ENCODE results near the gene UHRF2.
"Not testable (repeated sequence)": the region's sequence is repeated elsewhere in the genome, so short reads cannot be mapped to it uniquely, and the experiment has no call there.

Gene UHRF2

DNA sequence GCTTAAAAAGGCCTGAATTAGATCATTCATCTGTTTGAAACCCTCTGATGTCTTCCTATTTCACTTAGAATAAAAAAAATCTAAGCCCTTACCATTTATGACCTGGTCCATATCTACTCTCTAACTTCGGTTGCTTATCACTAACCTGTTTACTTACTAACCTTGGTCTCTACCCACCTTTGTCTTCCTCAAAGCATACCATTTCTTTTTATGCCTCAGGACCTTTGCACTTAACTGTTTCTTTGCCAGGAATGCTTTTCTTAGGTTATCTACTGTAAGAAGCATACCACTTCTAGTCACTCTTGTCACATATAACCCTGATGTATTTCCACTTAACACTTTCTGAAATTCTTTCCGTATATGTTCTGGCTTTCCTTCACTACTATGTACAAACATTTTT is 67.0 kb downstream of the UHRF2 start:
- in situ Hi-C loops (cut with MboI; ENCODE audit: low sequenced_read_pairs) = no loop called here

DNA sequence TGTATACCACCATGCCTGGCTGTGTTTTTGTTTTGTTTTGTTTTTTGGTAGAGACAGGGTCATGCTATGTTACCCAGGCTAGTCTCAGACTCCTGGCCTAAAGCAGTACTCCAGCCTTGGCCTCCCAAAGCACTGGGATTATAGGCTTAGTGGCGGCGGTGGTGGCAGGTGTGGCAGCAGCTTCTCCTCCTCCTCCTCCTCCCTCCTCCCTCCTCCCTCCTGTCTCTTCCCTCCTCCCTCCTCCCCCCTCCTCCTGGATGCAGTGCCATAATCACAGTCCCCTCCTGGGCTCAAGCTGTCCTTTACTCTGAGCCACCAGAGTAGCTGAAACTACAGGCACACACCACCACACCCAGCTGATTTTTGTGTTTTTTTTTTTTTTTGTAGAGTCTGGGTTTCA is 71.2 kb downstream of the UHRF2 start:
- in situ Hi-C loops (cut with MboI; ENCODE audit: low sequenced_read_pairs) = no loop called here

DNA sequence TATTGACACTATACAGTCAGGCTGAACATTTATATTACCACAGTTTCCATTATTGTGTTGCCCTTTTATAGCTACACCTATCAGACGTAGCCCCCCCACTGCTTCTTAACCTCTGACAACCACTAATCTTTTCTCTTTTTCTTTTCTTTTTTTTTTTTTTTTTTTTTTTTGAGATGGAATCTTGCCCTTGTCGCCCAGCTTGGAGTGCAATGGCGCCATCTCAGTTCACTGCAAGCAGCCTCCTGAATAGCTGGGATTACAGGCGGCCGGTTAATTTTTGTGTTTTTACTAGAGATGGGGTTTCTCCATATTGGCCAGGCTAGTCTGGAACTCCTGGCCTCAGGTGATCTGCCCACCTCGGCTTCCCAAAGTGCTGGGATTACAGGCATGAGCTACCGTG is 75.4 kb downstream of the UHRF2 start:
- in situ Hi-C loops (cut with MboI; ENCODE audit: low sequenced_read_pairs) = no loop called here

DNA sequence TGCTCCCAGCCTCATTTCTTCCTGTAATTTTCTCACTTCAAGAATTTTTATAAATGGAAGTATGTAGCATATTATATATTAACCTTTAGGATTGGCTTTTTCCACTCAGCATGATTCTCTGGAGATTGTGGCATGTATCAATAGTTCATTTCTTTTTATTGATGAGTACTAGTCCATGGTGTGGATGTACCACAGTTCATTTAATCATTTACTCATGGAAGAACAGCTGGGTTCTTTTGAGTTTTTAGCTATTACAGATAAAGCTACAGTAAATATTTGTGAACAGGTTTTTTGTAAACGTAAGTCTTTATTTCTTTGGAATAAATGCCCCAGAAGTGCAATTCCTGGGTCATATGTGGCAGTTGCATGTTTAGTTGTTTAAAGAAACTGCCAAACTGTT is 76.1 kb downstream of the UHRF2 start:
- in situ Hi-C loops (cut with MboI; ENCODE audit: low sequenced_read_pairs) = no loop called here

DNA sequence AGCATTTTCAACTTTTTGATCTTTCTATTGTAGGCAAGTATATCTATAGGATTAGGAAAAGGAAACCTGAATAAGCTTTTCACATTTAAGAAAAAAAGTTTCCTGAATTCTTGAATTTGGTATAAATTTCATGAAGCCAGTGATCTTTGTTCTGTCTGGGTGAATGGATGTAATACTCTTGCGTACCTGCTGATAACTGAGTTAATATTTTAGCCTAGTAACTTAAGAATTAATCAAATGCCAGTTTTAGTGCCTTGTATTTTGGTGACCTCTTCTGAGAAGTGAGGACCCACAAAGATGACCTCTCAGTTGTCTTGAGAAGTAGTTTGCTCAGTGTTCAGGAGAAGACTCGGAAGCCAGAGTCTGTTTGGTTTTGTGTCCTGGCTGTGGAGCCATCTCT is 77.9 kb downstream of the UHRF2 start:
- in situ Hi-C loops (cut with MboI; ENCODE audit: low sequenced_read_pairs) = no loop called here

DNA sequence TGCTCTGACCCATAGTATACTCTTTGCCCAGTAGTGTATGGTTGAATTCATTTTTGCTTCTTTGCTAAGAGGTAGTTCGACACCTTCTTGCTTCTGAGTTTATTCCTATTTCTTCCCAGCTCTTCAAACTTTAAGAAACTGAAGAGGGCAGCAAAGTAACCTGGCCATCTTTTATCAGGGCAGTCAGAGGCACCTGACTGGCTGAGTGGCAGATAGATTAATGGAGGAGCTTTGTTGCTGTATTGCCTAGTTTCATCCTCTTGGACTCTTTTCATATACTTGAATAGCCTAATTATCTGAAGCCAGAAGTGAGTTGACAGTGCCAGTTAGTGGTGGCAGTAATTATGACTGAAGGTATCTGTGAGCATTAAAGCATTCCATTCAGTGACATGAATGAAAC is 82.5 kb downstream of the UHRF2 start:
- in situ Hi-C loops (cut with MboI; ENCODE audit: low sequenced_read_pairs) = no loop called here

DNA sequence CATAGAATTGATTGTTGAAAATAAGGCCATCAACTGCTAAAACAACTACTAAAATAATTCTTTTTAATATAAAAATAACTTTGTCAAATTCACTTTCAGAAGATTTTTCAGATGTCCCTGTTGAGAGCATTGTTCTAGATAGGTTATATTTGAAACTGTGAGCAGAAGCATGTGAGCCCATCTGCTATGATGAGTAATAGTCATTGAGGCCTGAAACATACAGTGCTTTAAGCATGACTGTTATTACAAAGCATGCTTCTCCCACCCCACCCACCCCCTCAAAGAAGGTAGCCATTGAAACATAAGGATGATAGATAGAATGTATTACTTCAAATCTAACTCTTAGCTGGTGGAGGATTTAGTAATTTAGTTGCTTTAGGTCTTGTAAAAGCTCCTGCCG is 86.0 kb downstream of the UHRF2 start:
- in situ Hi-C loops (cut with MboI; ENCODE audit: low sequenced_read_pairs) = no loop called here

DNA sequence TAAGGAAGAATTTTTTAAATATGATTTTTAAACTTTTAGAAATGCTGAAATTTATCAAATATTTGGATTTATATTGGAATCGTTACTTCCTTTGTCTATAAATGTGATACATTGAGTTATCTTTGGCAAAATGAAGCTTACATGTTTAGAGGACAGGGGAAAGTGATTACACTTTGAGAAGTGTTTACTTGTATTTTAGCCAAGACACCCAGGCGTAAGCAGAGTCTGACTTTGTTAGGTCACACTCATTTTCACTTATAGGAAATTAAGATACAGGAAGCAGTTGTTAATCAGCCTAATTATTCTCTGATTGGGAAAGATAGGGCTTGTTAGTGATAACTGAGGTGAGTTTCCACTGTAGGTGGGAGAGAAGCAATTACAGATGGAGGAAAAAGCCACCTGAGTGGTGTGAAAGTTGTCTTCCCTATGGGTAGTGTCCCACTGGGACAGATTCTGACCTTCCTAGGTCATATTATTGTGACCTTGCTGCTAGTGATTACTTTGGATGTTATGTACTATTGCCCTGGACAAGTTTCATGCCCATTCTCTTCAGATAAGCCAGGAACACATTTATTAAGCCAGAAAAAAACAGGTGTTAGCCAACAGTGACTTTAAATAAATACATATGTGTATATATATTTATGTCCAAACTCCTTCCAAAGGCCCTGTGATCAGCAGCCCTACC is 88.7 kb downstream of the UHRF2 start:
- in situ Hi-C loops (cut with MboI; ENCODE audit: low sequenced_read_pairs) = no loop called here

DNA sequence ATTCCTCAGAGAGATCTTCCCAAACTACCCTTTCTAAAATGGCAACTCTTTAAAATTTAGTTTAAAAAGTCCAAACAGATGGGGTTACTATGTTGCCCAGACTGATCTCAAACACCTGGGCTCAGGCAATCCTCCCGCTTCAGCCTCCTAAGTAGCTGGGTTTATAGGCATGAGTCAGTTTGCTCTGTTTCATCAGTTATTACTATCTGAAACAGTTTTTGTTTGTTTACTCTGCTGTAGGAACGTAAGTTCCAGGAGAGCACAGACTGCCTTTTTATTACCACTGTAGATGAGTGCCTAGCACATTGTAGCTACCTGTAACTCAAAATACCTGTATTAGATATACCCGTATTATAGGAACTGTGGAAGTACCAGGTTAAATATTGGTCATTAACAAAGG is 89.4 kb downstream of the UHRF2 start:
- in situ Hi-C loops (cut with MboI; ENCODE audit: low sequenced_read_pairs) = no loop called here

DNA sequence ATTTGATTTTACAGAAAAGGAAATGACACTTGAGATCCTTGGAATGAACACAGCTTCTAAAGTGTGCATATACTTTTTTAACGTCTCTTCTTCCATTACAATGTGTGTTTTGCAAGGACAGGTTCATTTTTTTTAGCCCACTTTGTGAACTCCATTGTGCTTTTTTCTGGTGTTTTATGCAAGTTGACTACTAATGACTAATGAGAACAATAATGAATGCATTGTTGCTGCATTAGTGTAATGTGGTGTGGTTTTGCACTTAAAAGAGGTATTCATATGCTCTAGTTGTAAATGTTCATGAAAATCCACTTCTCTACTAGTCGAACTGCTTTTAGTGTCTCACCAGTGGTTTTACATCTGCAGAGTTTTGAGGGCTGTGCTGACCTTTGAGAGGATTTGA is 93.6 kb downstream of the UHRF2 start:
- in situ Hi-C loops (cut with MboI; ENCODE audit: low sequenced_read_pairs) = no loop called here

DNA sequence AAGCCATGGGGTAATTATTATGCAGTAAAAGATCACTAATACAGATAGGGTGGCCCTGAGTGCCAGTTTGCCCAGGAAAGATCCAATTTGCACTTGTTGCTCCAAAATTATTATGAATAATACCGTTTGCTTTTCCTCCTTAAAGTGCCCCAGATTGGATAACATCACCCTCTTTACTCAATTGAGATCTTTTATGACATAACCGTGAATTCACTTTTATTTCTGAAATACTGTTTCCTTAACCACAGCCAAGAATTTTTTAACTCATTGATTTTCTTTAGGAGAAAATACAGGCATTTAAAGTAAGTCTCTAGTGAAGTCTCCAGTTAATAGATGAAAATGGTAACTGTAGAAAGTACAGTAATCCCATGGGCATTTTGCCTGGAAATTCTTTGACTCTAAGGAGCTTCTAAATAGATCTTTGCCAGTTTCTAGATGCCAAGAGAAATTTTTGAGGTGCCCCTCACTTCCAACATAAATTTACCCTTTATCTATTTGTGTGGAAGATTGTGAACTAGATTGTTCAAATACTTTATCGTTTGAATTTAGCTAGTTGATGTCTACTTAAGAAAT is 99.2 kb downstream of the UHRF2 start:
- in situ Hi-C loops (cut with MboI; ENCODE audit: low sequenced_read_pairs) = no loop called here

DNA sequence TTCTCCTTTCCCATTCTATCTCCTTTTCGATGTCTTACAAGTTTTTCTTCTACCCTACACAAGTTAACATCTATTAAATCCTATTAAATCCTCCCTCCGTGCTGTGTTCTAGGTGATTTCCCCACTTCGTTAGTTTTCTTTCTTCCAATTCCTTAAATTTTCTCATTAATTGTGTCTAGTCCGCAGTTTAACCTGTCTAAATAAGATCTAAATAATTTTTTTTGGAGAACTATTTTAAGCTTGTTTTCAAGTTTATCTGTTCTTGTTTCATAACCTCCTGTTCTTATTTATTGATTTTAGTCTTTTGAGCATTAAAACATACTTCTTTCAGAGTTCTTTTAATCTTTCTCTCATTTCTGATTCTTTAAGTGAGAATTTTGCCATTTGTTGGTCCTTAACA is 109.3 kb downstream of the UHRF2 start:
- in situ Hi-C loops (cut with MboI; ENCODE audit: low sequenced_read_pairs) = no loop called here

DNA sequence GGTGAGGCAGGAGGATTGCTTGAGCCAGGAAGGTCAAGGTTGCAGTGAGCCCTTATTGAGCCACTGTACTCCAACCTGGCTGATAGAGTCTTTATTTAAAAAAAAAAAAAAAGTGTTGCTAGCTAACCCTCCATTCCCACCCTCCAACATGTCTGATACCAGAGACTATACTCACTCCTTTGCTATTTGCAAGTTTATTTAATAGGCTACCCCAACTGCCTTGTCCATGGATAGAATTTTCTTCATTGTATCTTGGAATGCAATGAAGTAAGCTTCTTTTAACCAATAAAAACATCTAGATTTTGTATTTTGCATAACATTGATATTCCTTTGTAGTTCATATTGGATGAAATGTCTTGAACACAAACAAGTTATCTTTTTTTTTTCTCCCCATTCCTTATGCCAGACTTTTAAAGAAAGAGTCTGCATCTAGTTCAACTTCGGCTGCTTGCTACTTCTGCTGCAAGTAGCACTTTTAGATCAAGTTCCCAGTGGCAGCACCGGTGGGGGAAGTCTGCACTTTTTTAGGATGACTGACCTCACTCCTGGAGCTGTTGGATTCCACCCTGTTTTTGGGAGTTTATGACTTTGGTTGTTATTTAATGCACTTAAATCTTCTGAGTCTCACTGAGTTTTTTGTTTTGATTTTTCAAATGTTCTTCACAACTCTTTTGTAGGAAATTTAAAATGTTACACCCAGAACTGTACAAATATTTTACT is 112.5 kb downstream of the UHRF2 start:
- in situ Hi-C loops (cut with MboI; ENCODE audit: low sequenced_read_pairs) = no loop called here

DNA sequence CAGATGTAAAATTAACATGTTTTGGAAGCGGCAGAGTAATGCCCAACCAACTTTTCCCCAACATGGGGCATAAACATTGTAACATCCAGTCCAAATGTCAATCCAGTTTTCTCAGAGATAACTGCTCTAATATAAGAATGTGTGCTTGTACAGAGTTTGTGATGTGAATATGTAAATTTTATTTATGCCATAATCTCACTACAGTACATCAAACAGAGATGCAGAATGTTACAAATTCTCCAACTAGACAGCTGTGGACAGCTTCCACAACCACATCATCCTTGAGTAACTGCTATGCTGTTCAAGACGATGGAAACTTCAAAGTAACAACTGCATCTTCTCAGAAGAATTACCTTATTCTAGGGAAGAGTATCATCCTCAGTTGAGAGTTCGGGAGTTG is 122.6 kb downstream of the UHRF2 start:
- in situ Hi-C loops (cut with MboI; ENCODE audit: low sequenced_read_pairs) = no loop called here

DNA sequence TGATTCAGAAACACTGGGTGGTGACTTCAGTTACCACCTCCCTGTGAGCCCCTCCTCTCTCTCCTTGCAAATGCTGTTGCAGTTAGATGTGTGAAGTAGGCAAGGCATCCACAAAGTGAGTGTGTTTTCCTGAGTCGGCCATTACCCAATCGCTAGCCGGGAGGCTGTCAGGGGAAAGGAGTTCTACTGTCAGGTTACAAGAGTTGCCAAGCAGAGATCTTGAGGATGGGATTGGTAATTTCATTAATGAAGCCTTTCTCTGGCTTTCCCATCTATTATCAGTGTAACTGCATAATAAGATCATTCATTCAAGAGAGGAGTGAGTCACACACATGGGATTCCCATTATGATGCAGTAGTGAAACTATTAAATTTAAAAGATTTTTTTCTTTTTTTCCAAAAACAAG is 125.7 kb downstream of the UHRF2 start:
- in situ Hi-C loops (cut with MboI; ENCODE audit: low sequenced_read_pairs) = no loop called here

DNA sequence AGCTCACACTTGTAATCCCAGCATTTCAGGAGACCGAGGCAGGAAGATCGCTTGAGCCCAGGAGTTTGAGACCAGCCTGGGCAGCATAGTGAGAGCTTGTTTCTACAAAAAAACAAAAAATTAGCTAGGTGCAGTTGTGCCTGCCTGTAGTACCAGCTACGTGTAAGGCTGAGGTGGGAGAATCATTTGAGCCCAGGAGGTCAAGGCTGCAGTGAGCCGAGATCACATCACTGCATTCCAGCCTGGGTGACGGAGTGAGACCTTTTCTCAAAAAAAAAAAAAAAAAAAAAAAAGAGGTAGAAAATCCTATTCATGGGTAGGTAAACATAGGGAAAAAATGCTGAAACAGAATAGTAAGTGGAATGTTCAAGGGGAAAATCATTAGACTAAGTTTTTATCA is 129.6 kb downstream of the UHRF2 start:
- in situ Hi-C loops (cut with MboI; ENCODE audit: low sequenced_read_pairs) = not testable (repeated sequence)

DNA sequence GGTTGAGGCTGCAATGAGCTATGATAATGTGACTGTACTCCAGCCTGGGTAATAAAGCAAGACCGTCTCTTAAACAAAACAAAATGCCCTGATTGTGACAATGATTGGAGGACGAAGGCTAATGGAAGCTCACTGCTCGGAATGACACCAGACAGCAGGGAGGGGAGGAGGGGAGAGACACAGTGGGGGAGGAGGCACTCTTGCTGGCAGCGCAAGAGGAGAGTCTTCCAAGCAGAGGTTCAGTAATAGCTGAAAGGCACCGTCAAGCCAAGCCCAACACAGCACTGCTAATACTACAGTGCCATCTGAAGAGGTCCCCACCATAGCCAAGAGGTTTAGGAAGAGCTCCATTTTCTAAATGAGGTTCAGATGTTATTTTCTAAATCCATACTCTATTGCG is 130.2 kb downstream of the UHRF2 start:
- in situ Hi-C loops (cut with MboI; ENCODE audit: low sequenced_read_pairs) = no loop called here

DNA sequence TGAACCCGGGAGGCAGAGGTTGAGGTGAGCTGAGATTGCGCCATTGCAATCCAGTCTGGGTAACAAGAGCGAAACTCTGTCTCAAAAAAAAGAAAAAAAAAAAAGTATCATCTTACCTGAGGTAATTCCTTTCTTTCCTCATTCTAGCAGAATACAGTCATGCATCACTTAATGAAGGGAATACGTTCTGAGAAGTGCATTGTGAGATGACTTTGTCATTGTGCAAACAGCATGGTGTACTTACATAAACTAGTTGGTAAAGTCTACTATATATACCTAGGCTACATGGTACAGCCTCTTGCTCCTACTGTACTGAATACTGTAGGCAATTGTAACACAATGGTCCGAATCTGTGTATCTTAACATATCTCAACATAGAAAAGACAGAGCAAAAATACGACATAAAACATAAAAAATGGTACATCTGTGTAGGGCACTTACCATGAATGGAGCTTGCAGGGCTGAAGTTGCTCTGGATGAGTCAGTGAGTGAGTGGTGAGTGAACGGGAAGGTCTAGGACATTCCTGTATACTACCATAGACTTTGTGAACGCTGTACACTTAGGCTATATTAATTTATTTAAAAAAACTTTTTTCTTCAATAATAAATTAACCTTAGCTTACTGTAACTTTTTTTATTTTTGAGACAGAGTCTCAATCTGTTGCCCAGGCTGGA is 132.2 kb downstream of the UHRF2 start:
- in situ Hi-C loops (cut with MboI; ENCODE audit: low sequenced_read_pairs) = no loop called here

DNA sequence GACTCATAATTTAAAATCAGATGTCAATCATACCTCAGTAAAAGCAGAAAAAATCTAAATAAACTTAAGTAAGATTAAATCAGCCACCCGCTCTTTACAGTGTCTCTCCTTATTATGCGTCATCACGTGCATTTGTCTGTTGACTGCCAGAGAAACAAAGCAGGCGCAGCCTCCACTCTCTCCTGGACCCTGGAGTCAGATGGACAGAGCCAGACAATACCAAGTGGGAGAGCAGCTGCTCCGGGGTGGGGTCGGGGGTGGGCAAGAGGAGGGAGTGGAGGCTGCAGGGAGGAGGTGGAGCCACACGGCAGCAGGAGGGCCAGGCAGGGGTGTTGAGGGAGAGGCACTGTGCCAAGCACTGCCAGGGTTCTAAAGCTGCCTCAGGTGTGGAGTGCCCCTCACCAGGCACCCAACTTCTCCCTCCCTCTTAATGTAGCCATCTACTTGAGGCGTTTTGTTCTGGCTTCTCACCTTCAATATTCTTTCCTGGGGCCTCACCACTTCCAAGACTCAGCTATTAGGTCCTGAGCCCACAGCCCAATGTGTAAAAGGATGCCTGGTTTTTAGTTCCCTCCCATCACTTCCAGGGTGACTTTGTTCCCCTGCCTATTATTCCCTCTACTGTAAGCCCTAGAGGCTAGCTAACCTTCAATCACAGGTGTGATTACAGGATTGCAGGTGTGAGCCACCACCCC is 136.3 kb downstream of the UHRF2 start:
- in situ Hi-C loops (cut with MboI; ENCODE audit: low sequenced_read_pairs) = no loop called here

DNA sequence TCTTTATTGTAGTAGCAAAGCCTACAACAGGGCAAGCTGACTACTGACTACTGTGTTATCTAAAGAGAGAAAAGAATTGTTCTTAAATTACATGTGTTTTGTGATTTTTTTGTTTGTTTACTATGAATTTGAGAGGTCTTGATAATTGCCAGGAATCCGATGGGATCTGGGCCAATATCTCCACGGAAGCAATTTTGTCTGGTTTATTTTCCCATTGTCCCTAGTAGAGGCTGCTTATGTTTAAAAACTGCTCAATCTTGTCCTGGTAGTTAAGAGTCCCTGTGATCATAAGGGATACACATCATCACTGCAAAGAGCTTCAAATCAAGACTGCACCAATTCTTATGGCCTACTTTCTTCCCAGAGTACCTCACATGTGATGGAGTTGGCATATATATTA is 138.1 kb downstream of the UHRF2 start:
- in situ Hi-C loops (cut with MboI; ENCODE audit: low sequenced_read_pairs) = loop anchor here (25.0 kb wide), 2 partner anchors 89 to 664 kb away; partner anchors contain the start of gene MLANA

DNA sequence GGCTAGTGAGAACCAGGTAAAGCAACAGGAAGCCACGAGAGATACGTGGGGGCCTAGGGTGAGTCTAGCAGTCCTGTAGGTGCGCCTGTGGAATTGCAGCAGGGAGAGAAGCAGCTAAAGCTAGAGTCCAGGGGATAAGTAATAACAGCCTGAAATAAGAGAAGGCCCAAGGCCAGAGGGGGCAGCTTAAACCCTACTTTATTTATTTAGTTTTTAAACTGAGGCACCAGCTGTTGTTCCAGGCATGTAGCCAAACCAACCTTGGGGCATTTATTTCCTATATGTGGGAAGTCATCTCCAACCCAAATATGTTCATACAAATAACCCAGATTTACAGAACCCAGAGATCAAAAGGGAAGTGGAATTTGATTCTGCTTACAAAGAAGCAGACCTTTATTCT is 139.0 kb downstream of the UHRF2 start:
- in situ Hi-C loops (cut with MboI; ENCODE audit: low sequenced_read_pairs) = loop anchor here (25.0 kb wide), 2 partner anchors 90 to 665 kb away; partner anchors contain the start of gene MLANA

All from HL-60/S4 treated with retinoic acid at 250 ng/mL for 4 days and 3 days (cell line).